GM12878 (cell line): ENCODE data around the gene PM20D2. TPM values are rescaled to one million over a fixed set of nuclear protein-coding genes. Genes with fewer than 3 reads are reported as not detected.

Source experiments
- ATAC-seq: fragments of 200-7000 bp; cut with Tn5 transposase; 3 replicates; pipeline ENCODE4 v1.9.1; 2020; ENCODE audit warnings: mild to moderate bottlenecking, moderate library complexity
- BruUV-seq: library from RNA; stranded (reverse); fragments of 400-500 nt; replicated peaks from 2 replicates; lab custom pipeline; 2021; lab: Mats Ljungman, UMichigan
- CTCF ChIA-PET: fragments of 300-600 bp; sonication (Branson Sonifier 250); formaldehyde crosslinking; extraction: SDS; loops from one replicate; lab custom pipeline; 2021; ENCODE audit warnings: inconsistent platforms; lab: Yijun Ruan, JAX
- POLR2A ChIA-PET: fragments of 350-600 bp; formaldehyde crosslinking; extraction: SDS; loops from one replicate; lab custom pipeline; 2021; ENCODE audit warnings: inconsistent platforms; lab: Charles Lee
- RAD21 ChIA-PET: fragments of 300-600 bp; sonication (Branson Sonifier 250); formaldehyde crosslinking; loops from one replicate; lab custom pipeline; 2023; ENCODE audit warnings: antibody characterized with exemption; ENCODE audit not compliant: unreplicated experiment; lab: Charles Lee
- SMC1A ChIA-PET: fragments of 300-600 bp; sonication (Branson Sonifier 250); formaldehyde crosslinking; loops from one replicate; lab custom pipeline; 2023; ENCODE audit not compliant: unreplicated experiment, uncharacterized antibody; lab: Charles Lee
- DNase-seq: peaks from one replicate; pipeline ENCODE4 v3.0.0-alpha.2; 2011; ENCODE audit warnings: low read depth, low spot score
- FAIRE-seq: peaks from 3 replicates; lab custom pipeline; 2011; peaks lifted over from hg19 to GRCh38; lab: Jason Lieb, UNC
- H2AFZ ChIP-seq: 2 replicates; pipeline ENCODE4 v1.6.0; 2011; ENCODE audit warnings: low read depth, low read length, control low read depth; ENCODE audit not compliant: control insufficient read depth
- H3K27ac ChIP-seq: 2 replicates; pipeline ENCODE4 v1.5.1; 2011; ENCODE audit warnings: control low read depth; ENCODE audit not compliant: control insufficient read depth, insufficient read depth
- H3K27me3 ChIP-seq, 2 experiments: replicated peaks in 1 of 2; 2 replicates each; pipeline versions ENCODE4 v1.6.0 to v1.6.1; 2011; ENCODE audit warnings: low read length in 1 of 2; ENCODE audit not compliant: control insufficient read depth in 2 of 2, insufficient read depth in 2 of 2
- H3K36me3 ChIP-seq, 2 experiments: 2 replicates each; pipeline ENCODE4 v1.5.1; 2011; ENCODE audit warnings: low read length in 1 of 2; ENCODE audit not compliant: control insufficient read depth in 2 of 2, insufficient read depth in 2 of 2
- H3K4me1 ChIP-seq: 2 replicates; pipeline ENCODE4 v1.6.1; 2011; ENCODE audit warnings: mild to moderate bottlenecking, low read length, moderate library complexity, mixed read lengths; ENCODE audit not compliant: control insufficient read depth, insufficient read depth
- H3K4me2 ChIP-seq: 2 replicates; pipeline ENCODE4 v1.6.0; 2011; ENCODE audit warnings: control low read depth; ENCODE audit not compliant: control insufficient read depth, insufficient read depth
- H3K4me3 ChIP-seq: fragments of 200-600 bp; sonication (generic); 2 replicates; pipeline ENCODE4 v1.5.1; 2016
- H3K79me2 ChIP-seq: 2 replicates; pipeline ENCODE4 v1.6.0; 2011; ENCODE audit warnings: low read length; ENCODE audit not compliant: control insufficient read depth, insufficient read depth
- H3K9ac ChIP-seq: 2 replicates; pipeline ENCODE4 v1.8.0; 2011; ENCODE audit warnings: low read length, control low read depth, mixed read lengths; ENCODE audit not compliant: control insufficient read depth, insufficient read depth
- H3K9me3 ChIP-seq: replicated peaks from 3 replicates; pipeline ENCODE4 v1.5.1; 2011; ENCODE audit warnings: mild to moderate bottlenecking, low read length; ENCODE audit not compliant: control insufficient read depth, insufficient read depth
- H4K20me1 ChIP-seq: 2 replicates; pipeline ENCODE4 v1.6.0; 2011; ENCODE audit not compliant: control insufficient read depth, insufficient read depth
- BCL11A ChIP-seq: IDR thresholded peaks from 2 replicates; pipeline ENCODE4 v1.6.1; 2011; ENCODE audit warnings: low read depth, low read length
- CEBPB ChIP-seq, 2 experiments: fragments of 150-350 bp in 1 of 2; IDR thresholded peaks; 2 replicates each; pipeline ENCODE4 v1.6.1; 2012 to 2014; ENCODE audit warnings: low read depth in 2 of 2, low read length in 2 of 2, borderline replicate concordance in 1 of 2, inconsistent platforms in 1 of 2
- FOS ChIP-seq: IDR thresholded peaks from 3 replicates; pipeline ENCODE4 v1.6.1; 2011; ENCODE audit warnings: borderline replicate concordance; ENCODE audit not compliant: insufficient read length; ENCODE audit errors: extremely low read depth
- HSF1 ChIP-seq: fragments of 150-350 bp; IDR thresholded peaks from 2 replicates; pipeline ENCODE4 v1.6.1; 2014; ENCODE audit warnings: mild to moderate bottlenecking, low read depth, low read length
- SPI1 ChIP-seq: IDR thresholded peaks from 2 replicates; pipeline ENCODE4 v1.6.1; 2011; ENCODE audit warnings: low read depth, mild to moderate bottlenecking, low read length, moderate library complexity, borderline replicate concordance; ENCODE audit not compliant: insufficient read depth
- WGBS: methylation state at CpG from one replicate; pipeline ENCODE4 v1.1.6; 2016; ENCODE audit warnings: low lambda C conversion rate; ENCODE audit not compliant: insufficient replicate concordance, insufficient coverage; ENCODE audit errors: missing lambda C conversion rate; 5-methylcytosine and 5-hydroxymethylcytosine counted together
- in situ Hi-C: fragments of 300-500 bp; cut with MboI; formaldehyde crosslinking; loops from 9 replicates; pipeline ENCODE4 v1.14.3; 2018; ENCODE audit warnings: mixed read lengths
- intact Hi-C: fragments of 100-400 bp; cut with micrococcal nuclease; formaldehyde crosslinking; loops from one replicate; pipeline ENCODE4 v1.14.2; 2022; ENCODE audit not compliant: unreplicated experiment
- polyA plus RNA-seq, 11 experiments: library from polyadenylated mRNA; depleted of rRNA in 4 of 11; unstranded in 6 of 11; stranded (reverse) in 5 of 11; fragments of >200 nt; fragmentation: Nextera tagmentation in 4 of 11; fragmentation: Illumina TruSeq in 1 of 11; extraction: Ambion mirVana in 4 of 11; extraction: Trizol in 1 of 11; gene quantifications; 1 replicate in 1 of 11; 2 replicates in 10 of 11; pipeline versions ENCODE4 v1.2.1 to v1.2.3, GENCODE V29; 2011 to 2016; ENCODE audit warnings: inconsistent platforms in 2 of 11, missing spikeins in 2 of 11, low read depth in 1 of 11
- total RNA-seq, 4 experiments: library from RNA; depleted of rRNA in 3 of 4; stranded (reverse); fragments of >200 nt in 3 of 4; fragmentation: Illumina TruSeq in 1 of 4; extraction: Trizol in 1 of 4; gene quantifications; 2 replicates each; pipeline versions ENCODE4 v1.2.1 to v1.2.3, GENCODE V29; 2013 to 2021
- TF ChIP-seq, protein P1 (sequence below): IDR thresholded peaks from 2 replicates; pipeline ENCODE4 v1.6.1; 2012; ENCODE audit warnings: low read depth, low read length, improper control_type of control experiment
- TF ChIP-seq, protein P2 (sequence below), 3 experiments: IDR thresholded peaks in 2 of 3; conservative IDR thresholded peaks in 1 of 3; 2 replicates each; pipeline ENCODE4 v1.5.1; 2011; ENCODE audit warnings: low read depth in 3 of 3, low read length in 3 of 3, mild to moderate bottlenecking in 3 of 3, control low read depth in 2 of 3, moderate library complexity in 2 of 3, inconsistent platforms in 1 of 3, mixed read lengths in 1 of 3; ENCODE audit not compliant: control insufficient read depth in 2 of 3, insufficient read depth in 1 of 3; ENCODE audit errors: extremely low read depth in 1 of 3
- TF ChIP-seq, protein P3 (sequence below): fragments of 450-650 bp; IDR thresholded peaks from 2 replicates; pipeline ENCODE4 v1.6.1; 2018; ENCODE audit warnings: mild to moderate bottlenecking, low read depth, moderate library complexity; ENCODE audit not compliant: partially characterized antibody

The PM20D2 gene
- total and polyA plus RNA-seq, 10 of the 15 experiments (the other 5 are each of a cell fraction or from before 2014, with no cell fraction given) = 7.8 to 23.6 (median 15.7) TPM

DNA sequence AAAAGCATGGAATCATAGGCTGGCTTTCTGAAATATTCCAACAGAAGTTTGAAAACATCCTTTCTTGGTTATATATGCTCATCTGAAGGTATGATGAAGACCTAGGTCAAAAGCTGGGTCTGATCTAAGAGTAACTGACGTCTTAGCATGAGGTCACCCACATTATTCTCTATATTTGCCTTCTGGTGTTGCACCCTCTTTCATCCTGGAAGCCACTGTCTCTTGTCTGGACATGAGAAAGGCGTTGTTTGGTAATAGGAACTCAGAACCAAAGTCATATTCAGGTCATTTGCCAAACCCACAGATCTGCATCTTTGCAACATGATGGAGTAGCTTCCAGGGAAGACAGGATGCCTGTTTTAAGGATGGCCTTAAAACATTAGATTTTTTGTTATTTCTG, 53.7 kb downstream of the PM20D2 start:
- Histone ChIP-seq H3K36me3 (no peaks in the 10 kb centered on the region), H2AFZ (no peak overlapping the region), H4K20me1 (no peaks in the 10 kb centered on the region), H3K4me3 (no peak overlapping the region), H3K4me1 (no peaks in the 10 kb centered on the region), H3K79me2 (no peaks in the 10 kb centered on the region), H3K27me3 (no peaks in the 10 kb centered on the region), H3K9ac (no peak overlapping the region), H3K9me3 (no peaks in the 10 kb centered on the region; the same call in 1 of the 3 replicates), H3K27ac (no peak overlapping the region), H3K4me2 (no peak overlapping the region)
- CTCF ChIA-PET = no interaction called here
- RAD21 ChIA-PET = no interaction called here
- intact Hi-C loops (no loop called here), in situ Hi-C loops (no loop called here)
- no TSS peak for BruUV-seq
- DNase-seq (no peak), FAIRE-seq (no peak), ATAC-seq (no peak)
- WGBS = 3% methylated on average over 2 of the region's 2 CpGs
- POLR2A ChIA-PET = no interaction called here
- TF ChIP-seq HSF1 = no peak
- TF ChIP-seq BCL11A = no peak
- TF ChIP-seq SPI1 = no peak
- TF ChIP-seq, protein P1, sequence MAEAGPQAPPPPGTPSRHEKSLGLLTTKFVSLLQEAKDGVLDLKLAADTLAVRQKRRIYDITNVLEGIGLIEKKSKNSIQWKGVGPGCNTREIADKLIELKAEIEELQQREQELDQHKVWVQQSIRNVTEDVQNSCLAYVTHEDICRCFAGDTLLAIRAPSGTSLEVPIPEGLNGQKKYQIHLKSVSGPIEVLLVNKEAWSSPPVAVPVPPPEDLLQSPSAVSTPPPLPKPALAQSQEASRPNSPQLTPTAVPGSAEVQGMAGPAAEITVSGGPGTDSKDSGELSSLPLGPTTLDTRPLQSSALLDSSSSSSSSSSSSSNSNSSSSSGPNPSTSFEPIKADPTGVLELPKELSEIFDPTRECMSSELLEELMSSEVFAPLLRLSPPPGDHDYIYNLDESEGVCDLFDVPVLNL = no peak
- TF ChIP-seq, protein P2, sequence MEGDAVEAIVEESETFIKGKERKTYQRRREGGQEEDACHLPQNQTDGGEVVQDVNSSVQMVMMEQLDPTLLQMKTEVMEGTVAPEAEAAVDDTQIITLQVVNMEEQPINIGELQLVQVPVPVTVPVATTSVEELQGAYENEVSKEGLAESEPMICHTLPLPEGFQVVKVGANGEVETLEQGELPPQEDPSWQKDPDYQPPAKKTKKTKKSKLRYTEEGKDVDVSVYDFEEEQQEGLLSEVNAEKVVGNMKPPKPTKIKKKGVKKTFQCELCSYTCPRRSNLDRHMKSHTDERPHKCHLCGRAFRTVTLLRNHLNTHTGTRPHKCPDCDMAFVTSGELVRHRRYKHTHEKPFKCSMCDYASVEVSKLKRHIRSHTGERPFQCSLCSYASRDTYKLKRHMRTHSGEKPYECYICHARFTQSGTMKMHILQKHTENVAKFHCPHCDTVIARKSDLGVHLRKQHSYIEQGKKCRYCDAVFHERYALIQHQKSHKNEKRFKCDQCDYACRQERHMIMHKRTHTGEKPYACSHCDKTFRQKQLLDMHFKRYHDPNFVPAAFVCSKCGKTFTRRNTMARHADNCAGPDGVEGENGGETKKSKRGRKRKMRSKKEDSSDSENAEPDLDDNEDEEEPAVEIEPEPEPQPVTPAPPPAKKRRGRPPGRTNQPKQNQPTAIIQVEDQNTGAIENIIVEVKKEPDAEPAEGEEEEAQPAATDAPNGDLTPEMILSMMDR (IDR thresholded peaks at IDR 0.05 in 2 of 3, conservative IDR thresholded peaks at IDR 0.05 in 1 of 3; ENCODE audit: control insufficient read depth in 2 of 3, extremely low read depth in 1 of 3, insufficient read depth in 1 of 3, low read depth in 3 of 3, low read length in 3 of 3) = no peak
- no peak for TF ChIP-seq FOS
- TF ChIP-seq, protein P3, sequence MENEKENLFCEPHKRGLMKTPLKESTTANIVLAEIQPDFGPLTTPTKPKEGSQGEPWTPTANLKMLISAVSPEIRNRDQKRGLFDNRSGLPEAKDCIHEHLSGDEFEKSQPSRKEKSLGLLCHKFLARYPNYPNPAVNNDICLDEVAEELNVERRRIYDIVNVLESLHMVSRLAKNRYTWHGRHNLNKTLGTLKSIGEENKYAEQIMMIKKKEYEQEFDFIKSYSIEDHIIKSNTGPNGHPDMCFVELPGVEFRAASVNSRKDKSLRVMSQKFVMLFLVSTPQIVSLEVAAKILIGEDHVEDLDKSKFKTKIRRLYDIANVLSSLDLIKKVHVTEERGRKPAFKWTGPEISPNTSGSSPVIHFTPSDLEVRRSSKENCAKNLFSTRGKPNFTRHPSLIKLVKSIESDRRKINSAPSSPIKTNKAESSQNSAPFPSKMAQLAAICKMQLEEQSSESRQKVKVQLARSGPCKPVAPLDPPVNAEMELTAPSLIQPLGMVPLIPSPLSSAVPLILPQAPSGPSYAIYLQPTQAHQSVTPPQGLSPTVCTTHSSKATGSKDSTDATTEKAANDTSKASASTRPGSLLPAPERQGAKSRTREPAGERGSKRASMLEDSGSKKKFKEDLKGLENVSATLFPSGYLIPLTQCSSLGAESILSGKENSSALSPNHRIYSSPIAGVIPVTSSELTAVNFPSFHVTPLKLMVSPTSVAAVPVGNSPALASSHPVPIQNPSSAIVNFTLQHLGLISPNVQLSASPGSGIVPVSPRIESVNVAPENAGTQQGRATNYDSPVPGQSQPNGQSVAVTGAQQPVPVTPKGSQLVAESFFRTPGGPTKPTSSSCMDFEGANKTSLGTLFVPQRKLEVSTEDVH = no peak
- TF ChIP-seq CEBPB (IDR thresholded peaks at IDR 0.05; ENCODE audit: borderline replicate concordance in 1 of 2, low read depth in 2 of 2, low read length in 2 of 2) = no peak
- SMC1A ChIA-PET = no interaction called here
